Skeletal muscle tissue (tissue), 4 donors: ENCODE results near the gene SSRP1. TPM values are rescaled to one million over a fixed set of nuclear protein-coding genes. Genes with fewer than 3 reads are reported as not detected.

Experiments
- H3K27ac ChIP-seq: one replicate; pipeline ENCODE4 v1.7.0; 2013; ENCODE audit warnings: mild to moderate bottlenecking, low read depth, low read length, inconsistent platforms
- H3K27me3 ChIP-seq, 3 donors: one replicate each; pipeline ENCODE4 v1.7.0; 2013; ENCODE audit warnings: low read length in 3 of 3; ENCODE audit not compliant: control insufficient read depth in 3 of 3, insufficient read depth in 3 of 3
- H3K36me3 ChIP-seq, 3 donors: one replicate each; pipeline ENCODE4 v1.7.0; 2013; ENCODE audit warnings: low read length in 3 of 3; ENCODE audit not compliant: control insufficient read depth in 3 of 3, insufficient read depth in 3 of 3
- H3K4me1 ChIP-seq, 3 donors: one replicate each; pipeline ENCODE4 v1.7.0; 2013; ENCODE audit warnings: low read length in 3 of 3, mild to moderate bottlenecking in 3 of 3; ENCODE audit not compliant: control insufficient read depth in 3 of 3, insufficient read depth in 3 of 3
- H3K4me3 ChIP-seq, 3 donors: one replicate each; pipeline ENCODE4 v1.7.0; 2013; ENCODE audit warnings: low read length in 3 of 3
- H3K9ac ChIP-seq, 3 donors: one replicate each; pipeline ENCODE4 v1.7.0; 2013; ENCODE audit warnings: low read length in 3 of 3, mild to moderate bottlenecking in 3 of 3, moderate library complexity in 2 of 3, low read depth in 1 of 3
- H3K9me3 ChIP-seq, 3 donors: one replicate each; pipeline ENCODE4 v1.7.0; 2013; ENCODE audit warnings: low read length in 3 of 3; ENCODE audit not compliant: control insufficient read depth in 3 of 3
- total RNA-seq: library from RNA; depleted of rRNA; stranded (reverse); fragments of >200 nt; gene quantifications from one replicate; pipeline ENCODE4 v1.2.3, GENCODE V29; 2014
- donor health status: Osteomylitis.

SSRP1 gene
- total RNA-seq, 1 donor from 2014 or later = 38.6 TPM

- Histone ChIP-seq H3K27ac (peak overlapping the region; percentile 62), H3K4me3 (no peak overlapping the region), H3K27me3 (no peaks in the 10 kb centered on the region), H3K4me1 (peaks cover 9 to 16% (median 13%) of the 10 kb centered on the region in 3 donors), H3K9me3 (no peaks in the 10 kb centered on the region), H3K9ac (no peak overlapping the region), H3K36me3 (no peaks in the 10 kb centered on the region)
These were observed 57.0 kb downstream of the SSRP1 start for GRCh38 chr11:57278721-57279095.

DNA sequence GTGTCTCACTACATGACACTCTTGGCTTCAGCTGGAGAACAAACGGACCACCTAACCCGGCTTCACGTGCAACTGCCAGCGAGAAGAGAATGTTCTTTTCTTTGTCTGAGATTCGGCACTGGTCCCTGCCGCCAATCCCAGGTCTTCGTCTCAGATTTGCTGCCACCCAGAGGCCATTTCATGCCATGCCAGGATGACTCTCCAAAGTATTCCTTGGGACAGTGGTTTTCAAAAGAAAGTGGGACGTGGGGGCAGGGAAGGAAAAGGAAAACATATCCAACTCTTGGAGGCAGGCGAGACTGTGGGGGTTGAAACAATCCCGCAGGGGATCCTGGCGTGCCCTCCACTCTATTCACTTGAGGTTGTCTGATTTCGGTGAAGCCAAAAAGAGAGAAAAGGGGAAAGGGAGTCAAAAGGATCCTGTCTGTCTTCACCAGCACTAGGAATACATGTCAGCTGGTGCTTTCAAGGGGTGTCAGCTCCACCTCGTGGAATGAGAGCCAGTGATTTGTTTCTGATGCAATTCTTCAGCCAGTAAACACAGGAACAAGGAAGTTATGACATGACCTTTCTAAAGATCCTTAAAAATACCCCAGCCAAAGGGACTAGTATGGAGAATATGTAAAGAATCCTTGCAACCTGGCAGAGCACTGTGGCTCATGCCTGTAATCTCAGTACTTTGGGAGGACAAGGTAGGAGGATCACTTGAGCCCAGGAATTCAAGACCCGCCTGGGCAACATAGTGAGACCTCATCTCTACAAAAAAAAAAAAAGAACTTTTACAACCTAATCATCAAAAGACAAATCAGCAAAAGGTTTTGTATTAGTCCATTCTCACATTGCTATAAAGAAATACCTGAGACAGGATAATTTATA is 57.6 kb downstream of the SSRP1 start:
- Histone ChIP-seq H3K4me3 (peak overlapping the region; percentile 2 to 58 (median 28)), H3K27ac (peak overlapping the region; percentile 62), H3K9me3 (peaks cover 0 to 2% (median 0%) of the 10 kb centered on the region in 3 donors), H3K27me3 (no peaks in the 10 kb centered on the region), H3K36me3 (no peaks in the 10 kb centered on the region), H3K9ac (peak overlapping the region in 2 of 3 donors; percentile 51 to 63), H3K4me1 (peaks cover 9 to 16% (median 13%) of the 10 kb centered on the region in 3 donors)

GRCh38 chr11:57276971-57277675 is 58.6 kb downstream of the SSRP1 start:
- H3K4me3 ChIP-seq = no peak overlapping the region
- no peaks in the 10 kb centered on the region for H3K27me3 ChIP-seq
- H3K27ac ChIP-seq = peak overlapping the region; percentile 68
- H3K9ac ChIP-seq = peak overlapping the region in 1 of 3 donors; percentile 51
- H3K9me3 ChIP-seq = peaks cover 0 to 2% (median 0%) of the 10 kb centered on the region in 3 donors
- H3K36me3 ChIP-seq = no peaks in the 10 kb centered on the region
- peaks cover 9 to 16% (median 13%) of the 10 kb centered on the region in 3 donors for H3K4me1 ChIP-seq

- peaks cover 9 to 16% (median 13%) of the 10 kb centered on the region in 3 donors for H3K4me1 ChIP-seq
These were observed 59.3 kb downstream of the SSRP1 start for GRCh38 chr11:57276169-57276970.

More at GRCh38 chr11:57276169-57276970, 59.3 kb downstream of the SSRP1 start:
- H3K9me3 ChIP-seq = peaks cover 0 to 2% (median 0%) of the 10 kb centered on the region in 3 donors
- no peak overlapping the region for H3K9ac ChIP-seq
- peak overlapping the region; percentile 68 for H3K27ac ChIP-seq
- H3K27me3 ChIP-seq = no peaks in the 10 kb centered on the region
- no peak overlapping the region for H3K4me3 ChIP-seq
- no peaks in the 10 kb centered on the region for H3K36me3 ChIP-seq

Other genes starting within 250 kb of the SSRP1 start
- gene LRRC55, start 153.9 kb downstream of the SSRP1 start, total RNA-seq = under 0.01 TPM
- gene APLNR, start 98.6 kb downstream of the SSRP1 start, total RNA-seq = 74.6 TPM
- gene TNKS1BP1, start 10.9 kb downstream of the SSRP1 start, total RNA-seq = 65.2 TPM
- 1.6 TPM for gene P2RX3, start 2.5 kb upstream of the SSRP1 start, total RNA-seq
- 2.6 TPM for gene PRG3, start 45.3 kb upstream of the SSRP1 start, total RNA-seq
- 1.0 TPM for gene PRG2, start 54.8 kb upstream of the SSRP1 start, total RNA-seq
- 15.1 TPM for gene SLC43A3, start 91.2 kb upstream of the SSRP1 start, total RNA-seq
- not detected for gene RTN4RL2, start 124.6 kb upstream of the SSRP1 start, total RNA-seq
- 18.3 TPM for gene SLC43A1, start 179.8 kb upstream of the SSRP1 start, total RNA-seq
- 64.2 TPM for gene TIMM10, start 194.9 kb upstream of the SSRP1 start, total RNA-seq
- 69.9 TPM for gene SMTNL1, start 201.7 kb upstream of the SSRP1 start, total RNA-seq
- gene UBE2L6, start 231.8 kb upstream of the SSRP1 start, total RNA-seq = 15.7 TPM